Erythroblast (primary cell): ENCODE results near the gene EHD1.

Experiments
- DNase-seq, 2 experiments: peaks; one replicate each; lab custom pipeline; 2025; lab: John Stamatoyannopoulos, UW
- GATA1 ChIP-seq: IDR thresholded peaks from 2 replicates; pipeline ENCODE4 v1.6.1; 2011; ENCODE audit warnings: low read depth, mild to moderate bottlenecking, control low read depth, low read length, moderate library complexity
- POLR2A ChIP-seq: IDR thresholded peaks from 2 replicates; pipeline ENCODE4 v1.6.1; 2011; ENCODE audit warnings: mild to moderate bottlenecking, low read length

The EHD1 gene

GRCh38 chr11:64902102-64902900 lies 23.9 kb upstream of the EHD1 start:
- no peak for DNase-seq
- TF ChIP-seq POLR2A (no peak), GATA1 (no peak)

- no peak for DNase-seq
- no peak for TF ChIP-seq GATA1
- no peak for TF ChIP-seq POLR2A
These were observed 22.4 kb upstream of the EHD1 start for GRCh38 chr11:64900774-64901173.

- no peak for TF ChIP-seq GATA1
- no peak for TF ChIP-seq POLR2A
- no peak for DNase-seq
These were observed 21.9 kb upstream of the EHD1 start for GRCh38 chr11:64900263-64900678.

- no peak for DNase-seq
- TF ChIP-seq POLR2A (no peak), GATA1 (no peak)
These were observed 20.1 kb upstream of the EHD1 start for GRCh38 chr11:64898541-64898940.

- DNase-seq, result no peak
- TF ChIP-seq GATA1 (no peak), POLR2A (no peak)
These were observed 19.6 kb upstream of the EHD1 start for GRCh38 chr11:64898076-64898445.

GRCh38 chr11:64897381-64898075 lies 19.1 kb upstream of the EHD1 start:
- TF ChIP-seq GATA1, result no peak
- TF ChIP-seq POLR2A, result no peak
- DNase-seq, result no peak

- TF ChIP-seq POLR2A (no peak), GATA1 (no peak)
- no peak for DNase-seq
These were observed 18.1 kb upstream of the EHD1 start for GRCh38 chr11:64896448-64897022.

- DNase-seq, result no peak
- TF ChIP-seq POLR2A (no peak), GATA1 (no peak)
These were observed 16.5 kb upstream of the EHD1 start for GRCh38 chr11:64894812-64895452.

GRCh38 chr11:64894070-64894811 lies 15.8 kb upstream of the EHD1 start:
- peak; percentile 88 to 94 for DNase-seq
- TF ChIP-seq GATA1 (no peak), POLR2A (no peak)

- peak in 1 of 2 experiments; percentile 25 for DNase-seq
- TF ChIP-seq GATA1 (no peak), POLR2A (no peak)
These were observed 15.0 kb upstream of the EHD1 start for GRCh38 chr11:64893194-64894069.

GRCh38 chr11:64892838-64893193 lies 14.4 kb upstream of the EHD1 start:
- TF ChIP-seq POLR2A (no peak), GATA1 (no peak)
- DNase-seq, result no peak

- TF ChIP-seq GATA1, result no peak
- no peak for TF ChIP-seq POLR2A
- peak in 1 of 2 experiments; percentile 25 for DNase-seq
These were observed 14.0 kb upstream of the EHD1 start for GRCh38 chr11:64892411-64892831.
